ENCODE measurements around the gene SP1. TPM values are rescaled to one million over a fixed set of nuclear protein-coding genes. Genes with fewer than 3 reads are reported as not detected.
"Not testable (repeated sequence)": the region's sequence is repeated elsewhere in the genome, so short reads cannot be mapped to it uniquely, and the experiment has no call there.

Gene SP1
- total RNA-seq, 1 donor from 2014 or later: 31.3 TPM

- intact Hi-C loops (cut with DNase I); DNase-seq (ENCODE audit: low spot score): not testable (repeated sequence)
Observed at GRCh38 chr12:53435326-53435725, 55.4 kb downstream of the SP1 start.

- DNase-seq (ENCODE audit: low spot score); intact Hi-C loops (cut with DNase I): not testable (repeated sequence)
Observed at GRCh38 chr12:53439582-53439981, 59.6 kb downstream of the SP1 start.

- intact Hi-C loops (cut with DNase I): no loop called here
- DNase-seq (ENCODE audit: low spot score): peak; percentile 99
Observed at GRCh38 chr12:53441040-53441833, 61.3 kb downstream of the SP1 start, which contains the start of gene PRR13. PRR13 (plus strand) TSS chr12:53441734; CDS start chr12:53442715, 981 bp downstream.

GRCh38 chr12:53443955-53444354 is 64.0 kb downstream of the SP1 start:
- intact Hi-C loops (cut with DNase I): no loop called here
- no peak for DNase-seq (ENCODE audit: low spot score)

- DNase-seq (ENCODE audit: low spot score); intact Hi-C loops (cut with DNase I): not testable (repeated sequence)
Observed at GRCh38 chr12:53444593-53445325, 64.8 kb downstream of the SP1 start.

- intact Hi-C loops (cut with DNase I): no loop called here
- DNase-seq (ENCODE audit: low spot score): no peak
Observed at GRCh38 chr12:53450936-53451335, 71.0 kb downstream of the SP1 start.

- intact Hi-C loops (cut with DNase I): loop anchor here (1.0 kb wide), 1 partner anchor 50 kb away; the partner anchor contains the start of gene TARBP2
- peak; percentile 99 for DNase-seq (ENCODE audit: low spot score)
Observed at GRCh38 chr12:53451661-53452158, 71.7 kb downstream of the SP1 start, which contains the start of gene PCBP2. PCBP2 (plus strand) TSS chr12:53452102; CDS start chr12:53454801, 2,699 bp downstream.

- intact Hi-C loops (cut with DNase I): loop anchor here (1.0 kb wide), 1 partner anchor 49 kb away; the partner anchor contains the start of gene TARBP2
- peak; percentile 90 for DNase-seq (ENCODE audit: low spot score)
Observed at GRCh38 chr12:53452159-53453077, 72.4 kb downstream of the SP1 start.

- DNase-seq (ENCODE audit: low spot score): no peak
Observed at GRCh38 chr12:53453953-53454640, 74.1 kb downstream of the SP1 start.

GRCh38 chr12:53454707-53455106 is 74.7 kb downstream of the SP1 start:
- intact Hi-C loops (cut with DNase I): no loop called here
- no peak for DNase-seq (ENCODE audit: low spot score)

More at GRCh38 chr12:53453953-53454640, 74.1 kb downstream of the SP1 start:
- intact Hi-C loops (cut with DNase I): no loop called here

- intact Hi-C loops (cut with DNase I): no loop called here
- DNase-seq (ENCODE audit: low spot score): no peak
Observed at GRCh38 chr12:53456654-53457366, 76.8 kb downstream of the SP1 start.

- no peak for DNase-seq (ENCODE audit: low spot score)
- intact Hi-C loops (cut with DNase I): no loop called here
Observed at GRCh38 chr12:53459097-53459496, 79.1 kb downstream of the SP1 start.

- no peak for DNase-seq (ENCODE audit: low spot score)
Observed at GRCh38 chr12:53461059-53461458, 81.1 kb downstream of the SP1 start.

GRCh38 chr12:53461591-53461990 is 81.6 kb downstream of the SP1 start:
- no peak for DNase-seq (ENCODE audit: low spot score)
- intact Hi-C loops (cut with DNase I): no loop called here

More at GRCh38 chr12:53461059-53461458, 81.1 kb downstream of the SP1 start:
- intact Hi-C loops (cut with DNase I): no loop called here

GRCh38 chr12:53462935-53463334 is 83.0 kb downstream of the SP1 start:
- no peak for DNase-seq (ENCODE audit: low spot score)
- intact Hi-C loops (cut with DNase I): no loop called here

GRCh38 chr12:53463802-53464560 is 84.0 kb downstream of the SP1 start:
- no peak for DNase-seq (ENCODE audit: low spot score)
- intact Hi-C loops (cut with DNase I): no loop called here

GRCh38 chr12:53464685-53465418 is 84.9 kb downstream of the SP1 start:
- intact Hi-C loops (cut with DNase I): no loop called here
- DNase-seq (ENCODE audit: low spot score): no peak

Measured in cardiac septum (tissue), 1 donor.